ENCODE data around the gene LENG9. TPM values are rescaled to one million over a fixed set of nuclear protein-coding genes. Genes with fewer than 3 reads are reported as not detected.
A peak's percentile ranks its signal among the peaks of the same experiment; 100 is the strongest.

The LENG9 gene
- total and polyA plus RNA-seq, 2 of the 13 experiments (the other 11 are each of a cell fraction or from before 2014, with no cell fraction given): 0.75 to 2.9 TPM

DNA sequence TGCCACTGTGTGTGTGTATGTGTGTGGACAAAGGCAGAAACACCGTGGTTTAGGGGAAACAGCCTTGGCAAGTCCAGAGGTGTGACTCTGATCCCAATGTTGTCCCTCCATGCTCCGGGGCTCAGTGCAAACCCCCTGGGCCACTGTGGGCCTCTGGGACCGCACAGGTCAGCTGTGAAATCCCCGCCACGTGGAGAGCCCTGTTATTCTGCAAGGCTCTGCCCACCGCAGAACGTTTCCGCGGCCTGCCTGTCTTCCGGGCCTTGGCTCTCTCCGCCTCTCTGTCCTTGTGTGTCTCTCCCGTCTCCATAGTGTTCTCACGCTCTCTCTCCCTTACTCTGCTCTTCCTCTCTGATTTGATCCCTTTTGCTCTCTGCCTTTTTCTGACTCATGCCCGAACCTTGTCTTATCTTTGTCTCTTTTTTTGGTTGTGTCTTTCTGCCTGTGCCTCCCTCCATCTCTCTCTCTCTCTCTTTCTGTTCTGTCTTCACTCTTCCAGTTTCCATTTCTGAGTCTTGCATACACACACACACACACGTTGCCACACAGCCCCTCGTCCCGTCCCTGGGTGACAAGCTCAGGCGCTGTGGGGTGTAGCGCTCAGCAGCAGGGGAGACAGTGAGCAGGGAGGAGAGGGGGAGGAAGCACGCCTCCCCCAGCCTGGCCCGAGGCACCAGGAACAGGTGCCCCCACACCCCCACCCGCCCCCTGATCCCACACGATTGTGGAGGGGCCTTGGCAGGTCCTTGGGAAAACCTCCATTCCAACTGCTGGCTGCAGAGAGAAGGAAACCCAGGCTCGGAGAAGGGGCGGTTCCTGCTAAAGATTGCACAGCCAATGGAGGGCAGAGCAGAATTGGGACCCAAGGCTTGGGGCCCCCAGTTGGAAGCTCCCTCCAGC, 45.3 kb downstream of the LENG9 start (continued):
- TF ChIP-seq, protein P1, sequence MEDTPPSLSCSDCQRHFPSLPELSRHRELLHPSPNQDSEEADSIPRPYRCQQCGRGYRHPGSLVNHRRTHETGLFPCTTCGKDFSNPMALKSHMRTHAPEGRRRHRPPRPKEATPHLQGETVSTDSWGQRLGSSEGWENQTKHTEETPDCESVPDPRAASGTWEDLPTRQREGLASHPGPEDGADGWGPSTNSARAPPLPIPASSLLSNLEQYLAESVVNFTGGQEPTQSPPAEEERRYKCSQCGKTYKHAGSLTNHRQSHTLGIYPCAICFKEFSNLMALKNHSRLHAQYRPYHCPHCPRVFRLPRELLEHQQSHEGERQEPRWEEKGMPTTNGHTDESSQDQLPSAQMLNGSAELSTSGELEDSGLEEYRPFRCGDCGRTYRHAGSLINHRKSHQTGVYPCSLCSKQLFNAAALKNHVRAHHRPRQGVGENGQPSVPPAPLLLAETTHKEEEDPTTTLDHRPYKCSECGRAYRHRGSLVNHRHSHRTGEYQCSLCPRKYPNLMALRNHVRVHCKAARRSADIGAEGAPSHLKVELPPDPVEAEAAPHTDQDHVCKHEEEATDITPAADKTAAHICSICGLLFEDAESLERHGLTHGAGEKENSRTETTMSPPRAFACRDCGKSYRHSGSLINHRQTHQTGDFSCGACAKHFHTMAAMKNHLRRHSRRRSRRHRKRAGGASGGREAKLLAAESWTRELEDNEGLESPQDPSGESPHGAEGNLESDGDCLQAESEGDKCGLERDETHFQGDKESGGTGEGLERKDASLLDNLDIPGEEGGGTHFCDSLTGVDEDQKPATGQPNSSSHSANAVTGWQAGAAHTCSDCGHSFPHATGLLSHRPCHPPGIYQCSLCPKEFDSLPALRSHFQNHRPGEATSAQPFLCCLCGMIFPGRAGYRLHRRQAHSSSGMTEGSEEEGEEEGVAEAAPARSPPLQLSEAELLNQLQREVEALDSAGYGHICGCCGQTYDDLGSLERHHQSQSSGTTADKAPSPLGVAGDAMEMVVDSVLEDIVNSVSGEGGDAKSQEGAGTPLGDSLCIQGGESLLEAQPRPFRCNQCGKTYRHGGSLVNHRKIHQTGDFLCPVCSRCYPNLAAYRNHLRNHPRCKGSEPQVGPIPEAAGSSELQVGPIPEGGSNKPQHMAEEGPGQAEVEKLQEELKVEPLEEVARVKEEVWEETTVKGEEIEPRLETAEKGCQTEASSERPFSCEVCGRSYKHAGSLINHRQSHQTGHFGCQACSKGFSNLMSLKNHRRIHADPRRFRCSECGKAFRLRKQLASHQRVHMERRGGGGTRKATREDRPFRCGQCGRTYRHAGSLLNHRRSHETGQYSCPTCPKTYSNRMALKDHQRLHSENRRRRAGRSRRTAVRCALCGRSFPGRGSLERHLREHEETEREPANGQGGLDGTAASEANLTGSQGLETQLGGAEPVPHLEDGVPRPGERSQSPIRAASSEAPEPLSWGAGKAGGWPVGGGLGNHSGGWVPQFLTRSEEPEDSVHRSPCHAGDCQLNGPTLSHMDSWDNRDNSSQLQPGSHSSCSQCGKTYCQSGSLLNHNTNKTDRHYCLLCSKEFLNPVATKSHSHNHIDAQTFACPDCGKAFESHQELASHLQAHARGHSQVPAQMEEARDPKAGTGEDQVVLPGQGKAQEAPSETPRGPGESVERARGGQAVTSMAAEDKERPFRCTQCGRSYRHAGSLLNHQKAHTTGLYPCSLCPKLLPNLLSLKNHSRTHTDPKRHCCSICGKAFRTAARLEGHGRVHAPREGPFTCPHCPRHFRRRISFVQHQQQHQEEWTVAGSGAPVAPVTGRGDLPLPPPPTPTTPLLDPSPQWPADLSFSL (CRISPR knock-in tag; IDR thresholded peaks at IDR 0.05): peak; percentile 83
- no peak for TF ChIP-seq ZNF563 (CRISPR knock-in tag; IDR thresholded peaks at IDR 0.05)
- TF ChIP-seq ZBED4 (CRISPR knock-in tag; IDR thresholded peaks at IDR 0.05; ENCODE audit: borderline replicate concordance): no peak
- no peak for TF ChIP-seq ZNF790 (CRISPR knock-in tag; IDR thresholded peaks at IDR 0.05; ENCODE audit: borderline replicate concordance)
- no peak for TF ChIP-seq ZNF562 (CRISPR knock-in tag; IDR thresholded peaks at IDR 0.05; ENCODE audit: borderline replicate concordance)
- TF ChIP-seq CENPT (CRISPR knock-in tag; IDR thresholded peaks at IDR 0.05; ENCODE audit: low read depth): no peak
- TF ChIP-seq NR2F1 (CRISPR knock-in tag; IDR thresholded peaks at IDR 0.05): no peak
- no peak for TF ChIP-seq MED8 (CRISPR knock-in tag; IDR thresholded peaks at IDR 0.05; ENCODE audit: insufficient replicate concordance)
- no peak for TF ChIP-seq CBX2 (IDR thresholded peaks at IDR 0.05; ENCODE audit: low read depth, low read length)
- no peak for TF ChIP-seq CBX2 (CRISPR knock-in tag; IDR thresholded peaks at IDR 0.05; ENCODE audit: low read depth)
- TF ChIP-seq FOXA1 (IDR thresholded peaks at IDR 0.05): no peak
- TF ChIP-seq FOXA1 (CRISPR knock-in tag; IDR thresholded peaks at IDR 0.05): no peak
- no peak for TF ChIP-seq SRSF1 (optimal IDR thresholded peaks at IDR 0.05; ENCODE audit: low read depth, low read length)
- peak; percentile 72; the same call in 1 of the 2 replicates for TF ChIP-seq KDM2A (CRISPR knock-in tag; IDR thresholded peaks at IDR 0.05; ENCODE audit: borderline replicate concordance, low read depth)
- TF ChIP-seq MBNL3 (CRISPR knock-in tag; conservative IDR thresholded peaks at IDR 0.05): no peak
- no peak for TF ChIP-seq SNAI1 (CRISPR knock-in tag; IDR thresholded peaks at IDR 0.05; ENCODE audit: borderline replicate concordance)
- no peak for TF ChIP-seq ZBTB8A (CRISPR knock-in tag; IDR thresholded peaks at IDR 0.05; ENCODE audit: borderline replicate concordance, low read depth)
- TF ChIP-seq ARHGAP35 (CRISPR knock-in tag; IDR thresholded peaks at IDR 0.05; ENCODE audit: borderline replicate concordance): no peak
- no peak for TF ChIP-seq NFIB (CRISPR knock-in tag; IDR thresholded peaks at IDR 0.05; ENCODE audit: borderline replicate concordance)

Measured in HepG2 (cell line).